ENCODE measurements around the gene DNAJB7. TPM values are rescaled to one million over a fixed set of nuclear protein-coding genes. Genes with fewer than 3 reads are reported as not detected.

Gene DNAJB7
- polyA plus RNA-seq, 3 donors, result not detected

DNA sequence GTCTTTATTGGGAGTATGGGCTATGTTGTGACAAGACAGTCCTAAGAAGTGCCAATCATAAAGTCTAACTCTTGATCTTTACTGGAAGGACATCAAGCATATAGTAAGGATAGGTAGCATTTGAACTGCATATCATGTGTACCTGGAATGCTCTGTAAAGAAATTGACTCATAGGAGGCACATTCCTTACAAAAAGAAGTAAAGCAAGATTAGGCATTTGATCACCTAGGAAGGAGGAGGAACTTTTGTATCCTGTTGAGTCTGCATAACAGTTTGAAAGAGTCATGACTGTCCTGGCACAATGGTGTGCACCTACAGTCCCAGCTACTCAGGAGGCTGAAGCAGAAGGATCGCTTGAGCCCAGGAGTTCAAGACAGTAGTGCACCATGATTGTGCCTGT is 42.2 kb upstream of the DNAJB7 start:
- no peaks in the 10 kb centered on the region for H3K79me2 ChIP-seq (ENCODE audit: insufficient read depth, low read length)
- no peaks in the 10 kb centered on the region for H3K9me3 ChIP-seq (replicated peaks in 1 of 2; ENCODE audit: control insufficient read depth in 1 of 2, insufficient read depth in 1 of 2, low read length in 2 of 2)
- H3K36me3 Mint-ChIP-seq, result peaks cover 5 to 14% of the 10 kb centered on the region in 2 donors
- TF ChIP-seq, protein P1, sequence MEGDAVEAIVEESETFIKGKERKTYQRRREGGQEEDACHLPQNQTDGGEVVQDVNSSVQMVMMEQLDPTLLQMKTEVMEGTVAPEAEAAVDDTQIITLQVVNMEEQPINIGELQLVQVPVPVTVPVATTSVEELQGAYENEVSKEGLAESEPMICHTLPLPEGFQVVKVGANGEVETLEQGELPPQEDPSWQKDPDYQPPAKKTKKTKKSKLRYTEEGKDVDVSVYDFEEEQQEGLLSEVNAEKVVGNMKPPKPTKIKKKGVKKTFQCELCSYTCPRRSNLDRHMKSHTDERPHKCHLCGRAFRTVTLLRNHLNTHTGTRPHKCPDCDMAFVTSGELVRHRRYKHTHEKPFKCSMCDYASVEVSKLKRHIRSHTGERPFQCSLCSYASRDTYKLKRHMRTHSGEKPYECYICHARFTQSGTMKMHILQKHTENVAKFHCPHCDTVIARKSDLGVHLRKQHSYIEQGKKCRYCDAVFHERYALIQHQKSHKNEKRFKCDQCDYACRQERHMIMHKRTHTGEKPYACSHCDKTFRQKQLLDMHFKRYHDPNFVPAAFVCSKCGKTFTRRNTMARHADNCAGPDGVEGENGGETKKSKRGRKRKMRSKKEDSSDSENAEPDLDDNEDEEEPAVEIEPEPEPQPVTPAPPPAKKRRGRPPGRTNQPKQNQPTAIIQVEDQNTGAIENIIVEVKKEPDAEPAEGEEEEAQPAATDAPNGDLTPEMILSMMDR (IDR thresholded peaks at IDR 0.05), result no peak
- 100% methylated on average over 1 of the region's 1 CpG for WGBS (ENCODE audit: insufficient coverage)
- peaks cover 1% of the 10 kb centered on the region for H3K4me1 Mint-ChIP-seq
- H2AFZ ChIP-seq (ENCODE audit: insufficient read depth, low read depth, low read length, poor library complexity, severe bottlenecking), result no peak overlapping the region
- peaks cover 0 to 1% (median 0%) of the 10 kb centered on the region in 7 donors for H3K9me3 Mint-ChIP-seq
- no peaks in the 10 kb centered on the region for H3K27me3 ChIP-seq (ENCODE audit: control insufficient read depth in 2 of 2, insufficient read depth in 2 of 2, low read length in 2 of 2)
- no peak overlapping the region for H3K9ac ChIP-seq (ENCODE audit: insufficient read depth, low read length, poor library complexity, severe bottlenecking)
- no peak overlapping the region for H3K27ac ChIP-seq (ENCODE audit: low read depth in 1 of 2, low read length in 2 of 2)
- no peak overlapping the region for H3K4me2 ChIP-seq (replicated peaks; ENCODE audit: extremely low read depth, low read length, poor library complexity, severe bottlenecking)
- no peak for DNase-seq
- H3K4me3 ChIP-seq (replicated peaks in 1 of 3; ENCODE audit: low read depth in 2 of 3, low read length in 3 of 3), result no peak overlapping the region
- peaks cover 0 to 2% (median 0%) of the 10 kb centered on the region in 3 donors for H3K27me3 Mint-ChIP-seq (ENCODE audit: low read depth in 3 of 3)
- peaks cover 4 to 12% of the 10 kb centered on the region in 2 donors for H3K36me3 ChIP-seq (replicated peaks in 1 of 2; ENCODE audit: control insufficient read depth in 1 of 2, insufficient read depth in 2 of 2, low read length in 2 of 2)
- no peak overlapping the region for H3K4me3 Mint-ChIP-seq
- no peaks in the 10 kb centered on the region for H4K20me1 ChIP-seq (ENCODE audit: insufficient read depth, low read length)
- H3K27ac Mint-ChIP-seq, result no peak overlapping the region
- intact Hi-C loops (cut with micrococcal nuclease), result no loop called here
- H3K4me1 ChIP-seq (ENCODE audit: control insufficient read depth in 1 of 2, insufficient read depth in 2 of 2, low read length in 2 of 2), result no peaks in the 10 kb centered on the region

DNA sequence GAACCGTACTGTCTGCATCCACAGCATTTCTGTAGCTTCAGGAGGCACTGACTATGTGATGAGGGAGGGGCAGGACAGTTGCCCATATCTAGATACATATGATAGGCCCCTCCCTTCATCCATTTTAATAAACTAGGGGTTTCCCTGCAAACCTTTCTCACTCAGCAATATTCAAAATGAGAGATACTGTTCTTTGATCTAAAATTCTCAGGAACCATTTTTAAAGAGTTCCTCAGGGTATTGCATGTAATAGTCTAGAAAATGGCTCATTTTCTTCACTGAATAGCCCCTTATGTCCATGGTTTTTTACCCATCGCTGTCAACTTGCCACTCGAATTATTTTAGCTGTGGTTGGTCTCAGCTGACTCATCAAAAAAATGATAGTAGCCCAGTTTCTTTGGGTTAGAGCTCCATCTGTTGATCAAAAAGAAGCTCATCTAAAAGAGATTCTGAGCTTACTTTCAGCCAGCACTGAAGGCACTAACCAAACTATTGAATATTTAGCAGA is 37.0 kb upstream of the DNAJB7 start:
- peak overlapping the region in 1 of 2 donors; percentile 60 for H3K4me3 Mint-ChIP-seq
- peaks cover 0 to 1% (median 0%) of the 10 kb centered on the region in 7 donors for H3K9me3 Mint-ChIP-seq
- H3K27ac ChIP-seq (ENCODE audit: low read depth in 1 of 2, low read length in 2 of 2), result no peak overlapping the region
- no peaks in the 10 kb centered on the region for H3K79me2 ChIP-seq (ENCODE audit: insufficient read depth, low read length)
- TF ChIP-seq, protein P1 (IDR thresholded peaks at IDR 0.05), result peak; percentile 60
- H3K27me3 Mint-ChIP-seq (ENCODE audit: low read depth in 3 of 3), result peaks cover 0 to 2% (median 0%) of the 10 kb centered on the region in 3 donors
- no peak overlapping the region for H3K9ac ChIP-seq (ENCODE audit: insufficient read depth, low read length, poor library complexity, severe bottlenecking)
- H3K36me3 Mint-ChIP-seq, result peaks cover 5 to 11% of the 10 kb centered on the region in 2 donors
- H3K4me1 ChIP-seq (ENCODE audit: control insufficient read depth in 1 of 2, insufficient read depth in 2 of 2, low read length in 2 of 2), result no peaks in the 10 kb centered on the region
- no peak overlapping the region for H2AFZ ChIP-seq (ENCODE audit: insufficient read depth, low read depth, low read length, poor library complexity, severe bottlenecking)
- H3K27ac Mint-ChIP-seq, result no peak overlapping the region
- peak; percentile 24 to 55 (median 51) for DNase-seq
- H3K9me3 ChIP-seq (replicated peaks in 1 of 2; ENCODE audit: control insufficient read depth in 1 of 2, insufficient read depth in 1 of 2, low read length in 2 of 2), result no peaks in the 10 kb centered on the region
- peaks cover 5% of the 10 kb centered on the region for H3K4me1 Mint-ChIP-seq
- H3K4me2 ChIP-seq (replicated peaks; ENCODE audit: extremely low read depth, low read length, poor library complexity, severe bottlenecking), result peak overlapping the region; percentile 40
- intact Hi-C loops (cut with micrococcal nuclease), result loop anchor here (10.0 kb wide), 2 partner anchors 84 to 244 kb away; partner anchors contain the start of gene SLC25A17 (in 1 of the 2)
- no peaks in the 10 kb centered on the region for H3K27me3 ChIP-seq (ENCODE audit: control insufficient read depth in 2 of 2, insufficient read depth in 2 of 2, low read length in 2 of 2)
- 8% methylated on average over 2 of the region's 3 CpGs for WGBS (ENCODE audit: insufficient coverage)
- no peaks in the 10 kb centered on the region for H3K36me3 ChIP-seq (replicated peaks in 1 of 2; ENCODE audit: control insufficient read depth in 1 of 2, insufficient read depth in 2 of 2, low read length in 2 of 2)
- peak overlapping the region in 1 of 3 experiments; percentile 21 for H3K4me3 ChIP-seq (replicated peaks in 1 of 3; ENCODE audit: low read depth in 2 of 3, low read length in 3 of 3)
- H4K20me1 ChIP-seq (ENCODE audit: insufficient read depth, low read length), result no peaks in the 10 kb centered on the region

Measured in CD14-positive monocyte (primary cell).